ENCODE data around the gene PRR19.

DNA sequence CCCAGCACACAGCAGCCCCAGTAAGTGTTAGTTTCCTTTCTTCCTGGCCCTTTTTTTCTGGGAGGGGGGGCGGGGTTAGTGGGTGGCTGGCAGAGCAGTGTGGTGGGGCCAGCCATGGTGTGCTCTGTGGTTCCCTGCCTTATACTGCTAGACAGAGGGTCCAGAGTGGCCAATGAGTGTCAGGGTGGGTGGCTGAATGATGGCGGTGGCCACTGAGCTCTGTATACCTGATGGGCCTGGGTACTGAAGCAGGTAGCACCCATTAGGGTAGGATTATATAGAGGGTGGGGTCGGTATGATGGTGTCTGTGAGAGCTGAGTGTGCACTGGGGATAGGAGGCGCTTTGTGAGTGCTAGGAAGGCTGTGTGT lies 19.1 kb upstream of the PRR19 start:
- TF ChIP-seq, protein P1, sequence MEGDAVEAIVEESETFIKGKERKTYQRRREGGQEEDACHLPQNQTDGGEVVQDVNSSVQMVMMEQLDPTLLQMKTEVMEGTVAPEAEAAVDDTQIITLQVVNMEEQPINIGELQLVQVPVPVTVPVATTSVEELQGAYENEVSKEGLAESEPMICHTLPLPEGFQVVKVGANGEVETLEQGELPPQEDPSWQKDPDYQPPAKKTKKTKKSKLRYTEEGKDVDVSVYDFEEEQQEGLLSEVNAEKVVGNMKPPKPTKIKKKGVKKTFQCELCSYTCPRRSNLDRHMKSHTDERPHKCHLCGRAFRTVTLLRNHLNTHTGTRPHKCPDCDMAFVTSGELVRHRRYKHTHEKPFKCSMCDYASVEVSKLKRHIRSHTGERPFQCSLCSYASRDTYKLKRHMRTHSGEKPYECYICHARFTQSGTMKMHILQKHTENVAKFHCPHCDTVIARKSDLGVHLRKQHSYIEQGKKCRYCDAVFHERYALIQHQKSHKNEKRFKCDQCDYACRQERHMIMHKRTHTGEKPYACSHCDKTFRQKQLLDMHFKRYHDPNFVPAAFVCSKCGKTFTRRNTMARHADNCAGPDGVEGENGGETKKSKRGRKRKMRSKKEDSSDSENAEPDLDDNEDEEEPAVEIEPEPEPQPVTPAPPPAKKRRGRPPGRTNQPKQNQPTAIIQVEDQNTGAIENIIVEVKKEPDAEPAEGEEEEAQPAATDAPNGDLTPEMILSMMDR (IDR thresholded peaks at IDR 0.05) = no peak
- TF ChIP-seq POLR2A (IDR thresholded peaks at IDR 0.05) = no peak
